ENCODE measurements around the gene LPO.

Gene LPO

DNA sequence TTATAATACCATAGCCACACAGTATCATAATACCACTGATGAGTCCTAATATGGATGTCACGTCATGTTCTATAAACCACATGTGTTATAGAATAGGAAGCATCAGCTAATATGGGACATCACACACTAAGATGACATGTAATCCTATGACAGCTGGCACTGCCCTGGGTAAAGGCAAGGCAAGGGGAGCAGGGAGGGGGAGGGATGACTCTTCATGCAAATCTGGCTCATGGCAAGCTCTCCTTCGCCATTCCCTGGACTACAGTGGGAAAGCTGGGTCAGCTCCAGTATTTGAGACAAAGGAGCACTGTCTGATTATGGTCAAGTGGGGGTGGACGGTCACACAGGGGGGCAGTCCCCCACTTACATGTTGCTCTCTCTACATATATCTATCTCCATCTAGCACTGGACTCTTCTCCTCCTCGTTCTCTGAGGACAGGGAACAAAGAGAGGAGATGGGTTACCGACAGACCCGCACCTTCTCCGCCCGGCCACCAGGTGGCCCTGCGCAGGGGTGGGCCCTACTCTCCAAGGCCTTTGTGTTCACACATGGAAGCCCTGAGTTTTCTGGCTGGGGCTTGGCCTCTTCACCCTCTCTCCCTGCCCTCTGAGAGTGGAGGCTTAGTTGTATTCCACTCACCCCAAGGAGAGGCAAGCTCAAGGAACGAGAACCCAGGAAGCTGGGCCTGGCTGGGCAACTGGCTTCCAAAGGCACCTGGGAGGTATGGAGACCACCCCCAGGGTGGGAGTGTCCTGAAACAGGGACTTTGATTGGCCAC, 65.8 kb downstream of the LPO start:
- no peak for DNase-seq (ENCODE audit: low spot score)

DNA sequence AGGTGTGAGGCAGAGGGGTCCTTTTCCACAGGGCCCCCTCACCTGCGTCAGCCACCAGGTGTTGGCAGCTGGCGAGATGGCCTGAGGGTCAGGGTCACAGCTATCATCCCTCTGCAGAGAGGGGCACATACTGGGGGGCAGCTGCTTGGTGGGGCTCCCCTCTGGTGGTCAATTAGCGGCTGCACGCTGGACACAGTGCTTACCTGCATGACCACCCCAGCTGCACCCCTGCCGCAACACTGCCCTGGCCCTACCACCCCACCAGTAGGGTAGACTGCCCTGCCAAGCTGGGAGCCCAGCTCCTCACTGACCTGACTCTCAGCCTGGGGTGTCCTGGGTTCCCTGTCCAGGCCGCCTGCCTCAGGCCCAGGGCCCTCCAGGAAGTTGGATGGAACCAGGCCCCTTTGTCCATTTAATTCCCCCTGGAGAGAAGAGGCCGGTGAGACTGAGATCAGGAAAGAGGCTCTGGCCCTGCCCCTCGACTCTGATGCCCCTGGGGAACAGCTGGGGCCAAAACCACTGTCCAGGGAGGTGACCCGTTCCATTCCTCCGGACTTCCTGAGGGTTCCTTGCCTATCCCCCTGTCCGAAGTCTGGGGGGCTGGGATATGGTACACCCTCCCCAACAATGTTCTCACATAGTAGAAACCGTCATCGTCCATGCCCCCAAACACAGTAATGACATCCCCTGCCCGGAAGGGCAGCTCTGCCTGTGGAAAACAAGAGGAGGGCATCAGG, 66.5 kb downstream of the LPO start:
- no peak for DNase-seq (ENCODE audit: low spot score)

DNA sequence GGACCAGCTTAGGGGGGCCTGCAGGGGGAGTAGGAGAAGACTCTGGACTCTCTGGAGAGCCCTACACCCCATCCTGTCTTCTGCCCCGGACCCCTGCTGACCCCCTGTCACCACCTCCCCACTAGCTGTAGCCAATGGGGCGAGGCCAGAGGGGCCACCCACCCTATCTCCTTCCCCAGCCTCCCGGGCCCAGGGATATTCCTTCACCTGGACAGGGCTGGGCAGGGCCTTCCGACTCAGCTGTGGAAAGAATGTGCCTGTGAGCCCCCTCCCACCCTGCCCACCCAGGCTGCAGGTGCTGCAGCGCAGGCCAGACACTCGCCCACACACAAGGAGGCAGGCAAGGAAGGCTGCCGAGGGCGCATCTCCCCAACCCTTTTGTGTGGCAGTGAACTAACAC, 67.2 kb downstream of the LPO start:
- DNase-seq (ENCODE audit: low spot score) = no peak

DNA sequence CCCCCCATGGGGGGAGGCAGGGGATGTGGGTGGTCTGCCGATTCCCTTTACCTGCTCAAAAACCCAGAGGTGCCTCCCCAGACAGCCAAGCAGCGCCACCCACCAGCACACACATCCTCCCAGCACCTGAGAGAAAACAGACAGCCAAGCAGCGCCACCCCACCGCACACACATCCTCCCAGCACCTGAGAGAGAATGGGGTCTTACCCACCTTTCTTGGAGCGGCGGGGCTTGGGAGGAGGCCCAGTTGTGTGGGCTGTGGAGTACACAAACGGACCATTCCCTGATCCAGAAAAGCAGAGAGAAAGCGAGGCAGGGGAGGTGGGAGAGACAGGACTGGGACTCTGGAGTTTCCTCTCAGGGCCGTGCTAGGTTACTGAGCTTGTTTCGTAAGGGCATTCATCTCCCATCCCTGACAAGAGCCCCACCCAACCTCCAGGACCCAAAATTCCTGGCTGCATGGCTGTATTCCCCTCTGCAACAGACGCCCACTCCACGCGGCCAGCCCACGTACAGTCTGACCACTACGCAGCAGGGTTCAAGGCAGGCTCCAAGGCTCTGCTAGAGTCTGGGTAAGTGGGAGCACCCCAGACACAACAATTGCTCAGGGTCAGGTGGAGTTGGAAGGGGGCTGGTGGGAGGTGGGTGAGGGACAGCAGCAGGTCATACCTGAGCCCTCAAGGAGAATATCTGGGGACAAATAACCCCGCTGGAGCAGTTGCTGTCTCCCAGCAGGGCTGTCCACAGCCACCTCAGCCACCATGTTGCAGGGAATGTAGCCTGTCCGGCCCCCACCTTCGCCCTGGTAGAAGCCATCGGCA, 68.0 kb downstream of the LPO start:
- DNase-seq (ENCODE audit: low spot score) = no peak

DNA sequence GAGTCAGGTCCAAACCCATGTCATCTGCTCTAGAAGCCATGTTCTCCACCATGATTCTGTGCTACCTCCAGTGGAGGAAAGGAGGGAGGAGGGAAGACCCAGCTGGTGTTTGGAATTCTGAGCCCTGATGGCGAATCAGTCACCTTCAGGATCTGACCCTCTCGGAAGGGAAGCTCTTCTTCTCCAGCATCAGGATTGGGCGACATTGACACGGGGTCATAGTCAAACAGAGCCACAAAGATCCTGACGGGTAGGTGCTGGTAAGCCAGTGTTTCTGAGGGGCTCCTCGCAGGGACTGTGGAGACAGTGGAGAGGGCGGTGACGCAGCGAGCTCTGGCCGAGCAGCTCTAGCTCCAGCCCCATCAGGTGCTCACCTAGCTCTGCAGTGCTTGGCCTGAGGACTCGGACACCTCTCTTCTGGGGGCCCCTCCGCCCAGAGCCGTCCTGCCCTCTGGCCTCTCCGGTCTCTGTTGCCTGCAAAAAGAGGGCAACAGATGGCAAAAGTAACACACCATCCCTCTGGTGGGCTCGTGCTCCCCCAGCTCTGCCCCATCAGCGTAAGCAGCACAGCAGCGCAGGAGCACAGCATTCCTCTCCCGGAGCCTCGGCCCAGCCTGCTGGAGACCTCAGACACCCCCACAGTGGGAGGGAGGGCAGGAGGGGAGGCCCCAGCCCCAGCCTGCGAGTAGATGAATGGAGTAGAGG, 69.2 kb downstream of the LPO start:
- no peak for DNase-seq (ENCODE audit: low spot score)

DNA sequence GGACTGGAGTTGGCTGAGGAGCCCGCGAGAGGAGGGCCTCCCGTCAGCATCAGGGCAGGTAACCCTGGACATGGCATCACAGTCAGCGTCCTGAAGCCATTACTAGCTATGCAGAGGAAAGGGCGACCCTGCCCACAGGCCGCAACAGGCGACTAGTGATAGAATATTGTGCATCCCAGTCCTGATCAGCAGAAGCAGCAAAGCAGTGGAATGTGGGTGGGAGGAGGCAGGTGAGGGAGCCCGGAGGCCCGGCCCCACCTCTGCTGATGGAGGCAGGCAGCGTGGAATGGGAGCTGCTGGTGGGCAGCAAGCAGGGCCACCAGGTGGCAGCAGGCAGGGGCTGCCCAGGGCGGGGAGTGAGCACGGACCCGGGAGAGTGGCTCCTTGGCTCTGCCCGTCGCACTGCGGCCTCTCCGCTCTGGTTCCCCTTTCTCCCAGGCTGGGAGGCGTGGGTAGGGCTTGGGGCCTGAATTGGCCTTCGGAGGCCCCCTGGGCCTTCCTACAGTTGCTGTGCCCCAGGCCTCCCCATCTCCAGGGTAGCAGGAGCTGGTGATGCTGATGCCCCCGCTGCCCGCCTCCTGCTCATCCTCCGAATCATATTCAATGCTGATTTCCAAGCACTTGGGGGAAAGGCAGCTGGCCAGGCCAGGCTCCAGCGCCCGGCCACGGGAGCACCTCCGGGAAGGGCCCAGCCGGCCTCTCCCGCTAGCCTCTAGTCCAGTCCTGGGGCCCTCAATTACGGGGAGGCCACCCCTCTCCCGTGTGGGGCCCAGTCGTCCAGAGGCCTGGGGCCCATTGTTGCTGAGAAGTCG, 70.0 kb downstream of the LPO start:
- no peak for DNase-seq (ENCODE audit: low spot score)

DNA sequence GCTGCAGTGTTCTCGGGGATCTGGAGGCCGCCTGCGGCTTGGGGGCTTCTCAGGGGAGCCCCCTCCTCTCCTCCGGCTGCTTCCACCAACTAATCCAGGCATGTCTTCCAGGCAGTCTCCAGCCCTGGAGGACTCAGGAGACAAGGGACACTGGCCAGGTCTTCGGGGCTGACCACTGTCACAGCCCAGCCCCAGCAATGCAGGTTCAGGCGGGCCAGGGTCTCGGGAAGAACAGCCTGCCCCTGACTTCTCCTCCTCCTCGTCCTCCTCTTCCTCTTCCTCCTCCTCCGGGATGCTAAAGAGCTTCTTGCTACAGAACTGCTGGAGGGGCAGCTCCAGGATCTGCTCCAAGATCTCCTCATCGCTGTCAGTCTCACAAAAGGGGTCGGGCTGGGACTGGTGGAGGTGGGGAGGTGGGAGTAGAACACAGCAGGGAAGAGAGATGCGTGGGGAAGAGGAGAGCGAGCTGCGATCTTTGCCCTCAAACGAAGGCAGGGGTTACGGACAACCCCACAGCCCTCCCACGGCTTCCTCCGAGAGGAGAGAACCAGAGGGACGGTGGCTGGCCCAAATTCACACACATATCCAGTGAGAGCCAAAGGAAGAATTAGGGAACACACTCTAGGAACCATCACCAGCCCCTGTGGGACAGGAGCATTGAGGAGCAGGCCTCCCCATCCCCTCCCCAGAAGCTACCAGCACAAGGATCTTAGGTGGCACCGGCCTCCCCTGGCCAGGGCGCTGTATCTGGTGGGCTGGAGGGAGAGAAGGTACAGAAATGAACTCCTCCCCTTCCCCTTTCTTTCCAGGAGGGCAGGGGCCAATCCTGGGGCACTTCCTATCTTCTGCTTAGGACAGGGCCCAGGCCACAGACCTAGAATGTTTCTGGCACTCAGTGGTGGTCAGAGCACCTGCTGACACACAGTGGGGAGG, 70.9 kb downstream of the LPO start:
- no peak for DNase-seq (ENCODE audit: low spot score)

DNA sequence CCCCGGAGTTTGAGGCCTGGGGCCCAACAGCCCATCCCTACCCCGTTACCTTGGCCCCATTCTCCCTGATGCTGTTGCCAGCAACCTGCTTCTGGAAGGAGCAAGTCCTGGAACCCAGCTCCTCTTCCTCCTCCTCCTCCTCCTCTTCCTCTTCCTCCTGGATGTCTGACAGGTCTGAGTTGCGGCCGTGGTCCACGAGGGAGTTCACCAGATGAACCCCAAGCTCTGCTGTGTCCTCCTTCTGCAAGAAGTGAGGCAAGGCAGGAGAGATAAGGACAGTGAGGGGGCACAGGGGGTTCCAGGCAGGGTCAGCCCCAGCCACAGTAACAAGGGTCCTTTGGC, 71.5 kb downstream of the LPO start:
- no peak for DNase-seq (ENCODE audit: low spot score)

DNA sequence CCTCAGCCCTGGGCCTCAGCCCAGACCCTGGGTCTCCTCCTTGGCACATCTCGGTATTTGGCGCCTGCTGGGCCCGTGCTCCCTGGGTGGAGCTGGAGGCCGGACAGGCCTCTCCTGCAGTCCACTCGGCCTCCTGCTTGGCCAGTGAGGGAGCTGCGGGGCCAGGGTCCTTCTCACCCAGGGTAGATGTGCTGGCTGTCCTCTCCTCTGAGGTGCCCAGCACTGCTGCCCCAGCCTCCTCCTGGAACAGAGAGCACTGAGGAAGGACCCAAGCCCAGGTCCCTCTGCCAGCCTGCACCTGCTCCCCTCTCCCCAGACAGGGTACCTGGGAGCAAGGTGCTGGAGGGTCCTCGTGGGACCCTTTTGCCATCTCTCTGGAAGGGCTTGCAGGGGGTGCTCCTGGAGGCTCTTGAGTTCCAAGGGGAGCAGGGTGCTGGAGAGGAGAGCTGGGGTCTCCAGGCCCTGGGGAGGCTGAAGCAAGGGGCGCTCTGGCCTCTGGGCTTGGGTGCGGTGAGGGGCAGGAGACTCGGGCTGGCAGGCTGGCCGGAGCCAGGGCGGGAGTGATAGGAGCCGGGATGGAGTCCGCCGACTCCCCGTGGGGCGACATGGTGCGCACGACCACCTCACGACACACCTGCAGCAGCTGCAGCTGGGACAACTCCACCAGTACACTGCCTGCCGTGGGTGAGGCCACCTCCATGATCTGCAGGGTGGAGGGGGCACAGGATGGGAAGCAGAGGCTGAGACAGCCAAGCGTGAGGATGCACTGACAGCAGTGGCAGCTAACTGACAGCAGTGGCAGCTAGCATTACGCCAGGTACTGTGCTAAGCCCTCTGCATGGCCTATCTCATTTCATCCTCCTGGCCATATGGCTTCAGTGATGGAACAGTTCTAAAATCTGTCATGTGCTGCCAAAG, 72.4 kb downstream of the LPO start:
- DNase-seq (ENCODE audit: low spot score) = no peak

DNA sequence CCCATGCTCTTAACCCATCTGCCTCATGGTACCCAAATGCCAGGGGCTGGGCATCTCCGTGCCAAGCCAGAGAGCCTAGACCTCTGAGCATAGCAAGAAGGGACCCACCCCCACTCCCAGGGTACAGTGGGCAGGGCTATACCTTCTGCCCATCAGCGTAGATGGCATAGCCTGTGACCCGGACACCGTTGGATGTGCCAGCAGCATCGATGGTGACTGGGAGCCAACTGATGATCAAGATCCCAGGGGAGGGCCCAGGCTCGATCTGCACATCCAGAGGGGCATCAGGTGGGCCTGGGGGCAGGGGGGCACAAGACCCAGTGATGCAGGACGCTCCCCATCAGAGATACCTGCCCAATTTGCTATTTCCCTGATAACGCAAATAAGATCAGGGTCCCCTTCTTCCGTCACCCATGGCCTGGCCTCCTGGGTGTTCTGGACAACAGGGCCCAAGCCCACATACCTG, 73.1 kb downstream of the LPO start:
- DNase-seq (ENCODE audit: low spot score) = no peak

DNA sequence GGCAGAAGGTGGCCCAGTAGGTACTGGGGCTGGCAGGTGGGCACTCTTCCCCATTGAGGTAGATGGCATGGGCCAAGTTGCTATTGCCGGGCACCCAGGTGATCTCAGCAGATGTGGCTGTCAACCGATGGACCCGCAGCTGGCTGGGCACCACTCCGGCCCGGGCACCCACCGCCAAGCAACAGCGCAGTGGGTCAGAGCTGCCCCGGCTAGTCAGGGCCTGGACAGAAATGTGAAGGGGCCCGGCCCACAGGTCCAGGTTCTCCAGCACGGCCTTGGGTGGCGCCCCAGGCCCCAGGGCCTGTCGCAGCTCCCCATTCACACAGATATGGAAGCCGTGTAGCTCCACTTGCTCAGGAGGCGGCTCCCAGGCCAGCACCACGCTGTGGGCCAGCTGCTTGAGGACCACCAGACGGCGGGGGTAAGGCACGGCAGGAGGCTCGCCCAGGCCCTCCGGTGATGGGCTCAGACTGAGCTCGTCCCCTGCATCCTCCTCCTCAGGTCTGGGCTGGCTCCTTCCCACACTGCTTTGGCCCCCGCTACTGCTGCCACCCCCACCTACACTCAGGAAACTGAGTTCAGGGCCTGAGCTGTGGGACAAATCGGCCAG, 73.7 kb downstream of the LPO start:
- DNase-seq (ENCODE audit: low spot score) = no peak

DNA sequence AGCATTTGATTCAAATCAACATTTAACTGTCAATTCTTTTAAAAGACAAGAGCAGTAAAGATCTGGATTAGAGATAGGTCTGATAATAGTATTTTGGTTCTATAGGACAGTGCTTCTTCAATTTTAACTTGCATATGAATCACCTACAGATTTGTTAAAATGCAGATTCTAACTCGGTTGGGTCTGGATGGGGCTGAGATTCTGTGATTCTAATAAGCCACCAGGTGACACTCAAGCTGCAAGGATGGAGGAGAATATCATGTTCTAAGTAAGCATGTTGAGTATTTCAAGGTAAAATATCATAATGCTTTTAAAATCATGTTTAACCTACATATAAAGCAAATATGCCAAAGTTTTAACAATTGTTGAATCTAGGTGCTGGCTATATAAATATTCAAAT, 74.4 kb downstream of the LPO start:
- no peak for DNase-seq (ENCODE audit: low spot score)

DNA sequence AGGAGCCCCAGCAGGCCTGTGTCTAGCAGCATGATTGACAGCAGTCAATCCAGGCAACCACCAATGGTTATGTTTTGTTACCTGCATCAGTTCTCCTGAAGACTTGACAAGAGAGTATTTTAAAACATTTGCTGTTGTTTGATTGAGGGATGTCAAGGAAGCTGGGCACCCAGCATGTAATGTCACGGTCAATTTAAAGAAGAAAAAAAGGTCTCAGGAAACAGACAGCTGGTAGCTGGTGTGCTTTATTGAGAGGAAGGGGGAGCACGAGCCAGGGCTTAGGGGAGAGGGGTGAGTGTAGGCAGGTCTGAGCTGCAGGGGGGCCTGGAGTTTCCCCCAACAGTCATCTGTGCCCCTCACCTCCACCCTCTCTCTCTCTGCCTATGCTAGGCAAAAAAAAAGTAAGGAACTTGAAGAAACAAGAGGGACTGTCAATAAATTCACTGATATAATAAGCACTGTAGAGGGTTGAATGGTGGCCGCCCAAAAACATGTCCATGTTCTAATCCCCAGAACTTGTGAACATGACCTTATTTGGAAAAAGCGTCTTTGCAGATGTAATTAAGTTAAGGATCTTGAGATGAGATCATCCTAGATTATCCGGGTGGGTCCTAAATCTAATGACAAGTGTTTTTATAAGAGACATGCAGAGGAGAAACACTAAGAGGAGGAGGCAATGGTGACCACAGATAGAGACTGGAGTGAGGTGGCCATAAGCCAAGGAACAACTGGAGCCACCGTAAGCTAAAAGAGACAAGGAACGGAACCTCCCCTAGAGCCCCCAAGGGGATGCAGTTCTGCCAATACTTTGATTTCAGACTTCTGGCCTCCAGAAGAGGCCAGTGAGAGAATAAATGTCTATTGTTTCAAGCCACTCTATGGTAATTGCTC, 75.7 kb downstream of the LPO start:
- DNase-seq (ENCODE audit: low spot score) = no peak

DNA sequence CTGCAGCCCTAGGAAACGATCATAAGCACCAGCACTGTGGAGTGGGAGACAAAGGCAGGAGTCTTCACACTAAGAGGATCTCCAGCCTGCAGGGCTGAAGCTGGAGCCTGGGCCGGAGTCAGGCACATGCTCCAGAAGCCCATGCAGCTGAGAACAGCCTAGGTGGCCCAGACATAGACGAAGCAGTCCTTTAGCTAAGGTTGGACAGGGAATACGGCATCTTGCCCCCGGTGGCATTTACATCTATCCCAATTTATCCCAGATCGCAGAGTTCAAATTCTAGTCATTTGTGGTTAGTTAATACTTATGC, 76.3 kb downstream of the LPO start:
- DNase-seq (ENCODE audit: low spot score) = no peak

DNA sequence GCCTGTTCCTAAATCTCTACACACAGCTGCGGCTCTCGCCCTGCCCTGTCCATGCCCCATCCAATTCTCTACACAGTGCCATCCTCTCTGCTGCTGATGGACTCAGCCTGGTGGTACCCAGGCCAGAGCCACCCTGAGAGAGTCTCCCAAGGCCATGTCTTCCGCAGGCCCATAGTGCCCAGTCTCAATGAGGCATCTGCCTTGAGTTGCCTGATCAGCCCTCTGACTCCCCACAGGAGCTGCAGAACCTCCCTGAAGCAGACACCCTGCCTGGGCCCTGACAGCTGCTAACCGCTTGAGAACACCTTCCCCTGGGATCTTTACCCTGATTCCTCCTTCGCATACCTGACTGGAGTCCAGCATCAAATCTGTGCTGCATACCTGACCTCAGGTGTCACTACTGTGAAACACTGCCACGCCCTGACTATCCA, 76.9 kb downstream of the LPO start:
- no peak for DNase-seq (ENCODE audit: low spot score)

DNA sequence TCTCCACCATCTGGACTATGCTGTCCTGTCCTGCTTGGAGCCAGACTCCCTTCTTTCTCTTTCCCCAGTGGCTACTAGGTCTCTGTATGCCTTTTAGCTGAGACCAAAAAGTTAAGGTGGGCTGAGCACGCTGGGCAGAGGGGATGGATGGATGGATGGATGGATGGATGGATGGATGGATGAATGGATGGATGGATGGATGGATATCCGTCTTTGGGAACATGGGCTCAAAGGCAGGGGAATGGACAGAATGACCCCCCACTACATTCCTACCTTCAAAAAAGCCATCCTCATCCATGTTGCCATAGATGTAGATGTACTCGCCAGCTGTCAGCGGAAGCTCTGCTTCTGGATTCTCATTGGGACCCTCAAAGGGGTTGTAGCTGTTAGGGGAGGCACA, 77.4 kb downstream of the LPO start:
- DNase-seq (ENCODE audit: low spot score) = no peak

DNA sequence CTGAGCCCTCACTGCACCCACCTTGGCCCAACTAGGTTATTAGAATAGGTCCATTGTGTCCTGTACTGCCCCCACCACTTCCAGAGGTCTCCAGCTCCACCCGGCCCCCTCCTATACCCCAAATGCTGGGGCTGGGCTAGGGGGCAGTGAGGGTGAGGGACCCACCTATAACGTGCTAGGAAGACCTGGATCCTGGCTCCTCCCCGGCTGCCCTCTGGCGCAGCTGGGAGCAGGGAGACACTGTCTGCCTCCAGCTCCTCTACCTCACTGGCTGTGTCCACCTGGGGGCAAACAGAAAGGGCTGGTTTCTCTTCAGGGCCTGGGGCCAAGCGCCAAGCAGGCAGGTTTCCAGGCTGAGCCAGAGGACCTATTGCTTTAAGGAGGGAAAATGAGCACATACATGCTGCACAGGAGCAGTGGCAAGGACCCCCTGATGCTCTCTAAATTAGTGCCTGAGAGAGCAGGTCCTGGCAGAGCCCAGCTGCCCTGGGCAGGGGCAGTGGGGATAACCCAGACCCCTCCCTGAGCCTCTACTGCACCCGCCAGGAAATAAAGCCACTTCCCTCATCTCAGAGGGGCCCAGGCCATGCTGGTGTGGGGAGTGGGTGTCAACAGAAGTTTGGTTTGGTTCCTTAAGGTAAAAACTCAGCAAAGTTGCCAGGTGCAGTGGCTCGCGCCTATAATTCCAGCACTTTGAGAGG, 78.0 kb downstream of the LPO start:
- no peak for DNase-seq (ENCODE audit: low spot score)

Measured in Ammon's horn (tissue), 1 donor.